CD4-positive, alpha-beta T cell (primary cell): ENCODE data around the gene USP15. TPM values are rescaled to one million over a fixed set of nuclear protein-coding genes. Genes with fewer than 3 reads are reported as not detected.
A peak's percentile ranks its signal among the peaks of the same experiment; 100 is the strongest.

Source experiments
- ATAC-seq: fragments of 200-7000 bp; cut with Tn5 transposase; one replicate; pipeline ENCODE4 v1.10.0; 2022; ENCODE audit warnings: mild to moderate bottlenecking; ENCODE audit not compliant: poor library complexity
- CTCF ChIA-PET: fragments of 350-600 bp; sonication (Branson Sonifier 250); formaldehyde crosslinking; loops from one replicate; lab custom pipeline; 2021; ENCODE audit warnings: antibody characterized with exemption, inconsistent platforms; lab: Charles Lee
- POLR2A ChIA-PET: fragments of 350-600 bp; sonication (Branson Sonifier 250); formaldehyde crosslinking; loops from one replicate; lab custom pipeline; 2021; ENCODE audit warnings: antibody characterized with exemption, inconsistent platforms; lab: Charles Lee
- DNase-seq, 14 experiments: peaks; one replicate each; pipeline ENCODE4 v3.0.0-alpha.2; 2013 to 2020; ENCODE audit warnings: mixed read lengths in 2 of 14
- H3K27ac ChIP-seq, 2 donors: one replicate each; pipeline versions ENCODE4 v1.5.1 to v1.7.0; 2013; ENCODE audit warnings: low read length in 2 of 2, low read depth in 1 of 2, mild to moderate bottlenecking in 1 of 2
- H3K27me3 ChIP-seq, 2 experiments: 1 replicate in 1 of 2; 2 replicates in 1 of 2; pipeline versions ENCODE4 v1.6.1 to v1.7.0; 2013; ENCODE audit warnings: low read length in 2 of 2, control low read depth in 1 of 2, mild to moderate bottlenecking in 1 of 2, moderate library complexity in 1 of 2; ENCODE audit not compliant: insufficient read depth in 2 of 2, control insufficient read depth in 1 of 2
- H3K36me3 ChIP-seq: one replicate; pipeline ENCODE4 v1.6.1; 2013; ENCODE audit warnings: low read length, control low read depth; ENCODE audit not compliant: insufficient read depth
- H3K4me1 ChIP-seq: one replicate; pipeline ENCODE4 v1.6.1; 2013; ENCODE audit warnings: low read length, control low read depth; ENCODE audit not compliant: insufficient read depth
- H3K4me3 ChIP-seq: one replicate; pipeline ENCODE4 v1.5.1; 2013; ENCODE audit warnings: mild to moderate bottlenecking, low read length, moderate library complexity
- H3K9me3 ChIP-seq, 2 experiments: 1 replicate in 1 of 2; 2 replicates in 1 of 2; pipeline versions ENCODE4 v1.6.1 to v1.7.0; 2013; ENCODE audit warnings: low read length in 2 of 2, mild to moderate bottlenecking in 2 of 2, control low read depth in 1 of 2, moderate library complexity in 1 of 2; ENCODE audit not compliant: control insufficient read depth in 1 of 2, insufficient read depth in 1 of 2
- H3K27ac Mint-ChIP-seq: one replicate; pipeline ENCODE4 v1.8.0; 2020; ENCODE audit warnings: mixed read lengths
- H3K27me3 Mint-ChIP-seq: one replicate; pipeline ENCODE4 v1.8.0; 2021; ENCODE audit warnings: mixed read lengths
- H3K36me3 Mint-ChIP-seq: one replicate; pipeline ENCODE4 v1.8.0; 2021; ENCODE audit warnings: low read depth, mixed read lengths
- H3K4me1 Mint-ChIP-seq: one replicate; pipeline ENCODE4 v1.8.0; 2021; ENCODE audit warnings: low read depth, mixed read lengths
- H3K4me3 Mint-ChIP-seq: one replicate; pipeline ENCODE4 v1.8.0; 2020; ENCODE audit warnings: mild to moderate bottlenecking, mixed read lengths
- H3K9me3 Mint-ChIP-seq: one replicate; pipeline ENCODE4 v1.8.0; 2020; ENCODE audit warnings: mixed read lengths
- intact Hi-C, 2 experiments: fragments of 100-400 bp; cut with DNase I in 1 of 2; cut with micrococcal nuclease in 1 of 2; formaldehyde crosslinking; loops; one replicate each; pipeline versions ENCODE4 v1.15.1 to v1.9.0; 2023 to 2025; cut with DNase I, micrococcal nuclease
- total RNA-seq, 174 experiments: library from RNA in 2 of 174; stranded (reverse) in 2 of 174; gene quantifications; one replicate each; pipeline ENCODE4 v1.2.3 and lab custom pipeline; 2021 to 2026
- TF ChIP-seq, protein P1 (sequence below): fragments of 200-600 bp; IDR thresholded peaks from one replicate; pipeline ENCODE4 v1.8.0; 2022; ENCODE audit warnings: antibody characterized with exemption, mild to moderate bottlenecking

Gene USP15
- total RNA-seq, 2 experiments from 2014 or later, result 212 to 218 TPM

- Mint-ChIP-seq H3K9me3 (no peaks in the 10 kb centered on the region), H3K27me3 (no peaks in the 10 kb centered on the region), H3K4me3 (no peak overlapping the region), H3K36me3 (peaks cover 8% of the 10 kb centered on the region), H3K27ac (no peak overlapping the region), H3K4me1 (peaks cover 36% of the 10 kb centered on the region)
- Histone ChIP-seq H3K27ac (no peak overlapping the region), H3K27me3 (no peaks in the 10 kb centered on the region), H3K36me3 (no peaks in the 10 kb centered on the region), H3K4me3 (no peak overlapping the region), H3K4me1 (peaks cover 16% of the 10 kb centered on the region), H3K9me3 (no peaks in the 10 kb centered on the region)
- POLR2A ChIA-PET, result no interaction called here
- TF ChIP-seq, protein P1, sequence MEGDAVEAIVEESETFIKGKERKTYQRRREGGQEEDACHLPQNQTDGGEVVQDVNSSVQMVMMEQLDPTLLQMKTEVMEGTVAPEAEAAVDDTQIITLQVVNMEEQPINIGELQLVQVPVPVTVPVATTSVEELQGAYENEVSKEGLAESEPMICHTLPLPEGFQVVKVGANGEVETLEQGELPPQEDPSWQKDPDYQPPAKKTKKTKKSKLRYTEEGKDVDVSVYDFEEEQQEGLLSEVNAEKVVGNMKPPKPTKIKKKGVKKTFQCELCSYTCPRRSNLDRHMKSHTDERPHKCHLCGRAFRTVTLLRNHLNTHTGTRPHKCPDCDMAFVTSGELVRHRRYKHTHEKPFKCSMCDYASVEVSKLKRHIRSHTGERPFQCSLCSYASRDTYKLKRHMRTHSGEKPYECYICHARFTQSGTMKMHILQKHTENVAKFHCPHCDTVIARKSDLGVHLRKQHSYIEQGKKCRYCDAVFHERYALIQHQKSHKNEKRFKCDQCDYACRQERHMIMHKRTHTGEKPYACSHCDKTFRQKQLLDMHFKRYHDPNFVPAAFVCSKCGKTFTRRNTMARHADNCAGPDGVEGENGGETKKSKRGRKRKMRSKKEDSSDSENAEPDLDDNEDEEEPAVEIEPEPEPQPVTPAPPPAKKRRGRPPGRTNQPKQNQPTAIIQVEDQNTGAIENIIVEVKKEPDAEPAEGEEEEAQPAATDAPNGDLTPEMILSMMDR, result no peak
- DNase-seq (no peak), ATAC-seq (no peak)
- intact Hi-C loops, result no loop called here
- CTCF ChIA-PET, result no interaction called here
These were observed 10.8 kb upstream of the USP15 start for GRCh38 chr12:62249419-62249818.

DNA sequence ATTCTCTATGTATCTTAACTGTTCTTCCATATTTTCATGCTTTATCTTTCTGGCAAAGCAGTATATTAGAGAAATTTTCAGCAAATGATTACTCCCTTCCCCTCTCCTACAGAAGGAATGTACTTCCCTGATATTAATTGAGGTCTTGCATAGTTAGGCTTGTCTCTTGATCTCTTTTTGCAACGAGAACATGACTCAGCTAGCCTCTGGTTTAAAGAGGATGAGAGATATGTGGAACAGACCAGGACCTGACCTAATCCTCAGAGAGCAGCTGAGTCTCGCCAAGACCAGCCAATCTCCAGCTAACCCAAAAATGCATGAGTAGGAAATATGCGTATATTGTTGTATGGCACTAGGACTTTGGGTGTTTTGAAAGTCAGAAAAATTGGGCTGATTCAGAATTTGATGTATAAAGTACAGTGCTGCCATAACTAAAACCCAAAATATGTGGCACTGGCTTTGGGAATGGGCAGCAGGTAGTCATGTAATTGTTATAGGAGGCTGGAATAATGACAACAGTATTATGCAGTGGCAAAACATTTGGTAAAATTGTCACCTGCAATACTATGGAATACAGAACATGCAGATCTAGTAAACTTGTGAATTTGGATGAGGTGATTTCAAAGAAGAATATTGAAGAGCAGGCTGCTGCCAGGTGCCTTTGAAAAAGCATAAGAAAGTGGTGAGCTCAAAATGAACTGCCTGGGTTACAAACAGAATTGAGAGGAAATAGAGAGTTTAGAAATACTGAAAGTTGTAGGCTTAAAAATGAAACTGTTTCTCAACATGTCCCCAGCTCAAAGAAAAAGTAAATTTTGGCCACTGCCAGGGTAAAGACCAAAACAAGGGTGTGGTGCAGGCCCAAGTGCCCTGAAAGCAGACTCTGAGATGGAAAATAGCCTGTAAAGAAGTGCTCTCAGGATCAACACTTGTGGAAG lies 9.3 kb upstream of the USP15 start:
- H3K4me3 Mint-ChIP-seq, result peak overlapping the region; percentile 51
- TF ChIP-seq, protein P1, result no peak
- H3K36me3 ChIP-seq, result no peaks in the 10 kb centered on the region
- H3K4me1 Mint-ChIP-seq, result peaks cover 36% of the 10 kb centered on the region
- H3K27ac ChIP-seq, result peak overlapping the region in 1 of 2 donors; percentile 65
- CTCF ChIA-PET, result interaction anchor here (1.1 to 1.2 kb wide), 2 partner anchors 9 to 14 kb away, joined by 3 read pairs; no protein-coding TSS in a partner anchor
- no peak overlapping the region for H3K4me3 ChIP-seq
- no peaks in the 10 kb centered on the region for H3K27me3 ChIP-seq
- POLR2A ChIA-PET, result interaction anchor here (0.9 to 2.0 kb wide), 5 partner anchors 9 to 352 kb away, joined by 3 to 16 read pairs (median 3); partner anchors contain the start of gene USP15
- peak; percentile 14 for ATAC-seq
- peak overlapping the region; percentile 84 for H3K27ac Mint-ChIP-seq
- H3K27me3 Mint-ChIP-seq, result no peaks in the 10 kb centered on the region
- peak in 1 of 14 experiments; percentile 36 for DNase-seq
- no peaks in the 10 kb centered on the region for H3K9me3 Mint-ChIP-seq
- intact Hi-C loops, result no loop called here
- H3K9me3 ChIP-seq, result no peaks in the 10 kb centered on the region
- peaks cover 18% of the 10 kb centered on the region for H3K4me1 ChIP-seq
- peaks cover 8% of the 10 kb centered on the region for H3K36me3 Mint-ChIP-seq

GRCh38 chr12:62251609-62251958 lies 8.6 kb upstream of the USP15 start:
- H3K27ac ChIP-seq, result peak overlapping the region in 1 of 2 donors; percentile 65

More at GRCh38 chr12:62251609-62251958, 8.6 kb upstream of the USP15 start:
- H3K9me3 ChIP-seq, result no peaks in the 10 kb centered on the region
- peaks cover 40% of the 10 kb centered on the region for H3K4me1 Mint-ChIP-seq
- H3K4me3 Mint-ChIP-seq, result peak overlapping the region; percentile 73
- H3K36me3 Mint-ChIP-seq, result peaks cover 8% of the 10 kb centered on the region
- no peak overlapping the region for H3K4me3 ChIP-seq
- ChIA-PET POLR2A (interaction anchor here (0.9 to 2.0 kb wide), 5 partner anchors 8 to 351 kb away, joined by 3 to 16 read pairs (median 3); partner anchors contain the start of gene USP15), CTCF (interaction anchor here (1.2 kb wide), 1 partner anchor 8 kb away, joined by 3 read pairs; no protein-coding TSS in a partner anchor)
- ATAC-seq, result no peak
- no peak for DNase-seq
- H3K9me3 Mint-ChIP-seq, result no peaks in the 10 kb centered on the region
- no peaks in the 10 kb centered on the region for H3K27me3 ChIP-seq
- H3K4me1 ChIP-seq, result peaks cover 19% of the 10 kb centered on the region
- H3K27ac Mint-ChIP-seq, result peak overlapping the region; percentile 84
- H3K27me3 Mint-ChIP-seq, result no peaks in the 10 kb centered on the region
- intact Hi-C loops, result no loop called here
- no peaks in the 10 kb centered on the region for H3K36me3 ChIP-seq
- TF ChIP-seq, protein P1, result no peak
